B cell (primary cell): ENCODE data around the gene MMGT1. TPM values are rescaled to one million over a fixed set of nuclear protein-coding genes. Genes with fewer than 3 reads are reported as not detected.

Experiments
- ATAC-seq: fragments of 200-7000 bp; cut with Tn5 transposase; one replicate; pipeline ENCODE4 v1.10.0; 2021; ENCODE audit warnings: low read depth, mild to moderate bottlenecking, moderate number of reproducible peaks, moderate library complexity
- CTCF ChIA-PET: fragments of 350-600 bp; sonication (Branson Sonifier 250); formaldehyde crosslinking; loops from one replicate; lab custom pipeline; 2021; ENCODE audit warnings: antibody characterized with exemption, inconsistent platforms; lab: Charles Lee
- POLR2A ChIA-PET: fragments of 350-600 bp; sonication (Branson Sonifier 250); formaldehyde crosslinking; loops from one replicate; lab custom pipeline; 2021; ENCODE audit warnings: antibody characterized with exemption; lab: Charles Lee
- DNase-seq: peaks from one replicate; pipeline ENCODE4 v3.0.0; 2013
- H2AFZ ChIP-seq: 2 replicates; pipeline ENCODE4 v1.6.1; 2012; ENCODE audit warnings: mild to moderate bottlenecking, low read depth, low read length; ENCODE audit not compliant: insufficient read depth, poor library complexity, severe bottlenecking
- H3K27ac ChIP-seq, 2 donors: 1 replicate in 1 of 2; 2 replicates in 1 of 2; pipeline ENCODE4 v1.5.1; 2012 to 2013; ENCODE audit warnings: low read length in 2 of 2, mild to moderate bottlenecking in 2 of 2, moderate library complexity in 1 of 2
- H3K27me3 ChIP-seq, 4 experiments: fragments of 200-600 bp in 1 of 4; sonication (generic) in 1 of 4; replicated peaks in 1 of 4; 1 replicate in 2 of 4; 2 replicates in 2 of 4; pipeline versions ENCODE4 v1.6.1 to v1.7.0; 2013 to 2016; ENCODE audit warnings: low read length in 3 of 4, mild to moderate bottlenecking in 2 of 4, mixed read lengths in 1 of 4, moderate library complexity in 1 of 4; ENCODE audit not compliant: insufficient read depth in 4 of 4, control insufficient read depth in 3 of 4; ENCODE audit errors: control extremely low read depth in 1 of 4
- H3K36me3 ChIP-seq, 2 experiments: replicated peaks in 1 of 2; 1 replicate in 1 of 2; 2 replicates in 1 of 2; pipeline versions ENCODE4 v1.6.1 to v1.7.1; 2013; ENCODE audit warnings: low read length in 1 of 2; ENCODE audit not compliant: insufficient read depth in 2 of 2, control insufficient read depth in 1 of 2; ENCODE audit errors: control extremely low read depth in 1 of 2, extremely low read depth in 1 of 2
- H3K4me1 ChIP-seq, 2 donors: fragments of 200-600 bp in 1 of 2; sonication (generic) in 1 of 2; 1 replicate in 1 of 2; 2 replicates in 1 of 2; pipeline versions ENCODE4 v1.5.1 to v1.6.1; 2013 to 2017; ENCODE audit warnings: low read length in 2 of 2; ENCODE audit not compliant: control insufficient read depth in 2 of 2, insufficient read depth in 2 of 2
- H3K4me2 ChIP-seq: replicated peaks from 2 replicates; pipeline ENCODE3; 2012; ENCODE audit warnings: mild to moderate bottlenecking, low read depth, low read length; ENCODE audit not compliant: poor library complexity, severe bottlenecking
- H3K4me3 ChIP-seq, 5 experiments: fragments of 200-600 bp in 1 of 5; sonication (generic) in 1 of 5; 1 replicate in 3 of 5; 2 replicates in 2 of 5; pipeline versions ENCODE4 v1.5.1 to v1.7.0; 2011 to 2016; ENCODE audit warnings: low read length in 4 of 5, mild to moderate bottlenecking in 4 of 5, low read depth in 2 of 5, control low read depth in 1 of 5, moderate library complexity in 1 of 5; ENCODE audit not compliant: insufficient read depth in 1 of 5; ENCODE audit errors: control extremely low read depth in 1 of 5, extremely low read depth in 1 of 5
- H3K79me2 ChIP-seq: fragments of 200-600 bp; sonication (generic); one replicate; pipeline ENCODE4 v1.6.0; 2016; ENCODE audit warnings: low read length; ENCODE audit not compliant: control insufficient read depth, insufficient read depth
- H3K9ac ChIP-seq: fragments of 200-600 bp; sonication (generic); 2 replicates; pipeline ENCODE4 v1.6.1; 2017; ENCODE audit warnings: mild to moderate bottlenecking, low read length, moderate library complexity
- H3K9me3 ChIP-seq, 3 donors: one replicate each; pipeline versions ENCODE4 v1.6.1 to v1.7.1; 2013; ENCODE audit warnings: low read length in 2 of 3; ENCODE audit not compliant: control insufficient read depth in 2 of 3, insufficient read depth in 1 of 3; ENCODE audit errors: control extremely low read depth in 1 of 3
- H4K20me1 ChIP-seq: 2 replicates; pipeline ENCODE4 v1.6.0; 2012; ENCODE audit warnings: mild to moderate bottlenecking, low read length; ENCODE audit not compliant: insufficient read depth, control insufficient read depth, poor library complexity, severe bottlenecking
- H3K27ac Mint-ChIP-seq: one replicate; pipeline ENCODE4 v1.8.0; 2021; ENCODE audit warnings: mixed read lengths
- H3K27me3 Mint-ChIP-seq: one replicate; pipeline ENCODE4 v1.8.0; 2021; ENCODE audit warnings: mixed read lengths
- H3K4me1 Mint-ChIP-seq: one replicate; pipeline ENCODE4 v1.8.0; 2021; ENCODE audit warnings: mixed read lengths
- H3K4me3 Mint-ChIP-seq: one replicate; pipeline ENCODE4 v1.8.0; 2021; ENCODE audit warnings: mixed read lengths
- H3K9me3 Mint-ChIP-seq: one replicate; pipeline ENCODE4 v1.8.0; 2022; ENCODE audit warnings: mixed read lengths; ENCODE audit not compliant: insufficient read depth
- CTCF ChIP-seq: fragments of 200-600 bp; IDR thresholded peaks from one replicate; pipeline ENCODE4 v1.8.0; 2022; ENCODE audit warnings: antibody characterized with exemption, mild to moderate bottlenecking
- EZH2 ChIP-seq: IDR thresholded peaks from 2 replicates; pipeline ENCODE4 v1.6.1; 2012; ENCODE audit warnings: borderline replicate concordance, low read depth, mild to moderate bottlenecking, moderate library complexity, low read length; ENCODE audit not compliant: insufficient read depth, poor library complexity, severe bottlenecking
- WGBS: methylation state at CpG from one replicate; pipeline ENCODE4 v1.1.5; 2013; ENCODE audit warnings: missing lambda C conversion rate; ENCODE audit not compliant: insufficient coverage; 5-methylcytosine and 5-hydroxymethylcytosine counted together
- intact Hi-C: fragments of 100-400 bp; cut with micrococcal nuclease; formaldehyde crosslinking; loops from one replicate; pipeline ENCODE4 v1.10.0; 2022
- polyA plus RNA-seq: library from polyadenylated mRNA; depleted of rRNA; stranded (reverse); fragments of >200 nt; gene quantifications from 2 replicates; pipeline ENCODE4 v1.2.3, GENCODE V29; 2012
- total RNA-seq, 2 donors: library from RNA; stranded (reverse); fragments of 120-200 nt in 1 of 2; gene quantifications; 1 replicate in 1 of 2; 2 replicates in 1 of 2; pipeline versions ENCODE4 v1.2.3 to v1.2.4, GENCODE V29; 2013 to 2022

Gene MMGT1
- total and polyA plus RNA-seq, 2 donors (not counting 1 experiment from before 2014, with no cell fraction given): 7.9 to 25.1 TPM

GRCh38 chrX:135973025-135973547 is 702 bp downstream of the MMGT1 start:
- Histone ChIP-seq H3K27me3 (no peaks in the 10 kb centered on the region), H4K20me1 (no peaks in the 10 kb centered on the region), H3K79me2 (peaks cover 15% of the 10 kb centered on the region), H2AFZ (peak overlapping the region; percentile 94), H3K4me3 (peak overlapping the region; percentile 65 to 93 (median 81)), H3K27ac (peak overlapping the region; percentile 90 to 92), H3K4me2 (peak overlapping the region; percentile 79), H3K36me3 (peaks cover 0 to 2% of the 10 kb centered on the region in 2 experiments), H3K9ac (peak overlapping the region; percentile 92), H3K4me1 (peaks cover 9 to 17% of the 10 kb centered on the region in 2 donors), H3K9me3 (no peaks in the 10 kb centered on the region)
- ATAC-seq (no peak), DNase-seq (no peak)
- no peaks in the 10 kb centered on the region for H3K27me3 Mint-ChIP-seq
- peak overlapping the region; percentile 98 for H3K27ac Mint-ChIP-seq
- ChIA-PET POLR2A (interaction anchor here (0.8 to 1.2 kb wide), 2 partner anchors 452 to 921 kb away, joined by 3 to 5 read pairs; partner anchors contain the start of genes INTS6L and RTL8A), CTCF (interaction anchor here (1.0 kb wide), 1 partner anchor 42 kb away, joined by 3 read pairs; no protein-coding TSS in a partner anchor)
- WGBS: 8% methylated on average over 8 of the region's 10 CpGs
- no peaks in the 10 kb centered on the region for H3K9me3 Mint-ChIP-seq
- peak; percentile 5 for TF ChIP-seq CTCF
- no peak for TF ChIP-seq EZH2
- intact Hi-C loops: loop anchor here (1.0 to 5.0 kb wide), 4 partner anchors 279 to 921 kb away; partner anchors contain the start of genes MAP7D3, RTL8A and SMIM10L2A
- H3K4me1 Mint-ChIP-seq: peaks cover 21% of the 10 kb centered on the region
- H3K4me3 Mint-ChIP-seq: peak overlapping the region; percentile 99

- Mint-ChIP-seq H3K27ac (no peak overlapping the region), H3K4me1 (no peaks in the 10 kb centered on the region), H3K9me3 (no peaks in the 10 kb centered on the region), H3K27me3 (no peaks in the 10 kb centered on the region), H3K4me3 (no peak overlapping the region)
- DNase-seq (no peak), ATAC-seq (no peak)
- H3K9ac ChIP-seq: no peak overlapping the region
- no peak overlapping the region for H3K27ac ChIP-seq
- H3K4me2 ChIP-seq: no peak overlapping the region
- ChIA-PET CTCF (no interaction called here), POLR2A (no interaction called here)
- no peaks in the 10 kb centered on the region for H3K4me1 ChIP-seq
- WGBS: 90% methylated on average over 4 of the region's 4 CpGs
- no peaks in the 10 kb centered on the region for H3K79me2 ChIP-seq
- no peaks in the 10 kb centered on the region for H3K9me3 ChIP-seq
- no peak overlapping the region for H3K4me3 ChIP-seq
- no peaks in the 10 kb centered on the region for H3K36me3 ChIP-seq
- no peaks in the 10 kb centered on the region for H4K20me1 ChIP-seq
- intact Hi-C loops: no loop called here
- no peak overlapping the region for H2AFZ ChIP-seq
- no peaks in the 10 kb centered on the region for H3K27me3 ChIP-seq
- TF ChIP-seq EZH2 (no peak), CTCF (no peak)
Observed at GRCh38 chrX:135951291-135951690, 22.5 kb downstream of the MMGT1 start.
